ENCODE results near the gene SPATS1.

Gene SPATS1

GRCh38 chr6:44301782-44302564 lies 40.5 kb upstream of the SPATS1 start:
- Histone ChIP-seq H3K79me2 (ENCODE audit: insufficient read depth, low read depth) (no peaks in the 10 kb centered on the region), H3K4me1 (ENCODE audit: low read depth, poor library complexity, severe bottlenecking) (peaks cover 7% of the 10 kb centered on the region), H4K20me1 (ENCODE audit: insufficient read depth) (no peaks in the 10 kb centered on the region), H2AFZ (ENCODE audit: low read depth) (no peak overlapping the region), H3K27me3 (ENCODE audit: insufficient read depth, low read depth) (0 out of 2 replicates have a peak, but pooled peaks cover 4% of the 10 kb centered on the region), H3K4me3 (IDR thresholded peaks at IDR 0.05; ENCODE audit: insufficient read depth, low read depth, low read length) (no peak overlapping the region), H3K9ac (no peak overlapping the region), H3K36me3 (ENCODE audit: insufficient read depth) (no peaks in the 10 kb centered on the region), H3K27ac (no peak overlapping the region), H3K4me2 (no peak overlapping the region)
- TF ChIP-seq CTCF (conservative IDR thresholded peaks at IDR 0.05; ENCODE audit: low read depth, low read length), result no peak

- no peak overlapping the region for H3K9ac ChIP-seq
- TF ChIP-seq CTCF (conservative IDR thresholded peaks at IDR 0.05; ENCODE audit: low read depth, low read length), result no peak
- H2AFZ ChIP-seq (ENCODE audit: low read depth), result no peak overlapping the region
- H3K4me2 ChIP-seq, result no peak overlapping the region
- no peak overlapping the region for H3K27ac ChIP-seq
- H3K36me3 ChIP-seq (ENCODE audit: insufficient read depth), result no peaks in the 10 kb centered on the region; the same call in 1 of the 2 replicates
- no peaks in the 10 kb centered on the region for H3K79me2 ChIP-seq (ENCODE audit: insufficient read depth, low read depth)
- no peaks in the 10 kb centered on the region for H3K27me3 ChIP-seq (ENCODE audit: insufficient read depth, low read depth)
- no peaks in the 10 kb centered on the region for H4K20me1 ChIP-seq (ENCODE audit: insufficient read depth)
- peaks cover 7% of the 10 kb centered on the region for H3K4me1 ChIP-seq (ENCODE audit: low read depth, poor library complexity, severe bottlenecking)
- no peak overlapping the region for H3K4me3 ChIP-seq (IDR thresholded peaks at IDR 0.05; ENCODE audit: insufficient read depth, low read depth, low read length)
These were observed 39.6 kb upstream of the SPATS1 start for GRCh38 chr6:44302856-44303255.

GRCh38 chr6:44303842-44304241 lies 38.6 kb upstream of the SPATS1 start:
- Histone ChIP-seq H2AFZ (ENCODE audit: low read depth) (no peak overlapping the region), H4K20me1 (ENCODE audit: insufficient read depth) (no peaks in the 10 kb centered on the region), H3K9ac (no peak overlapping the region), H3K4me2 (no peak overlapping the region), H3K36me3 (ENCODE audit: insufficient read depth) (no peaks in the 10 kb centered on the region; the same call in 1 of the 2 replicates), H3K27me3 (ENCODE audit: insufficient read depth, low read depth) (no peaks in the 10 kb centered on the region), H3K4me1 (ENCODE audit: low read depth, poor library complexity, severe bottlenecking) (peaks cover 7% of the 10 kb centered on the region), H3K27ac (no peak overlapping the region), H3K79me2 (ENCODE audit: insufficient read depth, low read depth) (no peaks in the 10 kb centered on the region), H3K4me3 (IDR thresholded peaks at IDR 0.05; ENCODE audit: insufficient read depth, low read depth, low read length) (no peak overlapping the region)
- TF ChIP-seq CTCF (conservative IDR thresholded peaks at IDR 0.05; ENCODE audit: low read depth, low read length), result no peak

GRCh38 chr6:44304282-44305199 lies 37.9 kb upstream of the SPATS1 start:
- no peaks in the 10 kb centered on the region; the same call in 1 of the 2 replicates for H3K36me3 ChIP-seq (ENCODE audit: insufficient read depth)
- H3K27ac ChIP-seq, result no peak overlapping the region
- H2AFZ ChIP-seq (ENCODE audit: low read depth), result no peak overlapping the region
- peaks cover 7% of the 10 kb centered on the region for H3K4me1 ChIP-seq (ENCODE audit: low read depth, poor library complexity, severe bottlenecking)
- H3K79me2 ChIP-seq (ENCODE audit: insufficient read depth, low read depth), result no peaks in the 10 kb centered on the region
- peak; percentile 87 for TF ChIP-seq CTCF (conservative IDR thresholded peaks at IDR 0.05; ENCODE audit: low read depth, low read length)
- no peak overlapping the region for H3K4me2 ChIP-seq
- no peaks in the 10 kb centered on the region for H4K20me1 ChIP-seq (ENCODE audit: insufficient read depth)
- H3K9ac ChIP-seq, result no peak overlapping the region
- no peaks in the 10 kb centered on the region for H3K27me3 ChIP-seq (ENCODE audit: insufficient read depth, low read depth)
- H3K4me3 ChIP-seq (IDR thresholded peaks at IDR 0.05; ENCODE audit: insufficient read depth, low read depth, low read length), result no peak overlapping the region

Data from KMS-11 (cell line).